GM19035 (cell line): ENCODE data around the gene KIAA0825.

Experiments
- ATAC-seq: cut with Tn5 transposase; IDR thresholded peaks from one replicate; pipeline ENCODE4 v1.9.1; 2021; ENCODE audit not compliant: unreplicated experiment

KIAA0825 gene, protein sequence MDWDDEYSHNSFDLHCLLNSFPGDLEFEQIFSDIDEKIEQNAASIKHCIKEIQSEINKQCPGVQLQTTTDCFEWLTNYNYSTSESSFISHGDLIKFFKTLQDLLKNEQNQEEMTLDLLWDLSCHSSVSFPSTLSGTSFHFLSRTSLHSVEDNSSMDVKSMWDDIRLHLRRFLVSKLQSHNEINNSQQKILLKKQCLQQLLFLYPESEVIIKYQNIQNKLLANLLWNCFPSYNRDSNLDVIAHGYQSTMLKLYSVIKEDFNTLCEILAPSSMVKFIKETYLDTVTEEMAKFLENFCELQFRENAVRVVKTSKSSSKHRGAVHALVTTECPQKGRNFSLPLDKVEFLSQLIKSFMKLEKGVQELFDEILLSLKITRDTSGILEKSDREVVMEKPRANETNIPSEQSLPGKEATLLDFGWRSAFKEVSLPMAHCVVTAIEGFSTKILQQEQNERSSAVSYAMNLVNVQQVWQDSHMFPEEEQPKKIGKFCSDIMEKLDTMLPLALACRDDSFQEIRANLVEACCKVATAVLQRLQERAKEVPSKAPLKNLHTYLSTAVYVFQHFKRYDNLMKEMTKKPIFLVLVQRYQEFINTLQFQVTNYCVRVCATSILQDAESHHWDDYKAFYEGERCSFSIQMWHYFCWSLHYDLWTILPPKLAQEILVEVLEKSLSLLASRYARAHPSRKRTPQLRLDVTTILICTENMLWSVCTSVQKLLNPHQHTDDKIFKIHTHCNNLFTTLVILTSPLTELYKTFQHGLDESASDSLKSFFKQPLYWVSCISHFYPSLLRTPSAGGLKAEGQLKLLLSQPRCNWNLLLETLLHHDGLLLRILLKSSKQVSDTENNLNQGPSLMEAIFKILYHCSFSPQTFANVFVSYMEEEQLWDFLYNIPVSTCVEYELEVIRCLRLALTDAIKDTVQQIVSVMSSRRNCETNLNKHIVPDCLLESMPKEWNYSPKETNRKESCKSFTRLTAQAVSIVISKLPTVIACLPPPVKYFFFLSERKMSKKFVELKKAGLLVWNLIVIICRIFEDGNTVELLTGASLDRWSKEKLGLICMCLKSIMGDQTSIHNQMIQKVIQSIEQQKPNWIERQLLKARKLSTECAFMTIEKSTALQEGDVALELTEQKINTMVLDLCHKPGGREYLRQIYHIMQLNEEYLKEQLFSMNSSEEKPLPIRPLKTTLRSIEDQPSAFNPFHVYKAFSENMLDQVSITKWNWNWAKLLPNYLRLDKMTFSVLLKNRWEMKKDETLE (N-terminal part only)

DNA sequence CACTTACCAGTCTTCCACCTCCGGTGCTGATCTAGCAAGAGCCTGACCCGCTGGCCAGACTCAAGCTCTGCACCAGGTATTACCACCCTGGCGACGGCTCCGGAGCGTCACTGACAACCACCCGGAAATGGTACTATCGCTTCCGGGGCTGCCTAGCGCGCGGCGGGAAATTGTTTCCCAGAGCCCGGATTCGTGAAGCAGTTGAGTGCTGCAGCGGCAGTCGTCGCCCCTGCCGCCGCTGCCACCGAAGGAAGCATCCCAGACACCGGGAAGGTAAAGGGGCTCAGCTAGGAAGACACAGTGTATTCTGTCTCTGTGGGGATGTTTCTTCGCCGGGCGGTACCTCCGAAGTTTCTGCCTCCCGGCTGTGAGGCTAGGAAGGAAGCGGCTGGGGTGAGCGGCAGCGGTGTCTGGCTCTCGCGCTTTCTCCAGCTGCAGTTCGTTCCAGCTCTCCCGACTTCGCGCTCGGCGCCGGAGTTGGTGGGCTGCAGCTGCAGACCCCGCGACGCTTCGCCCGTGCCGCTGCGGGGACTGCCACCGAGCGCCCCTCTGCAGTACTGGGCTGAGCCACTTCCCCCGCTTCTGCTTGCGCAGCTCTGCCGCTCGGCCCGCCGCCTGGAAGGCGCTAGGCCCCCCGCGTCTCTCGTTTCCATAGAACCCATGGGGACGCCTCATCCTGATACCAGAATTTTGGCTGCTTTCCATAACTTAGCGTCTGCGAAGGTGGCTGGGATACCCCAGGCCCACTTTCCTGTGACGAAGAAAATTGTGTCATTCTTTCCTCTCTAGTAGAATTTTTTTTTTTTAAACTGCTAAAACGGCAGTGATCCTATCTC is at the start of gene KIAA0825, which contains the start of gene SLF1:
Gene KIAA0825, minus strand, starts transcription at position 112 of the 836 bp plus-strand sequence. CDS start 81,478 bp downstream, outside the sequence.
Gene SLF1, plus strand, starts transcription at position 177 of the 836 bp plus-strand sequence. CDS start 10,142 bp downstream, outside the sequence.
- peak; percentile 98 for ATAC-seq

DNA sequence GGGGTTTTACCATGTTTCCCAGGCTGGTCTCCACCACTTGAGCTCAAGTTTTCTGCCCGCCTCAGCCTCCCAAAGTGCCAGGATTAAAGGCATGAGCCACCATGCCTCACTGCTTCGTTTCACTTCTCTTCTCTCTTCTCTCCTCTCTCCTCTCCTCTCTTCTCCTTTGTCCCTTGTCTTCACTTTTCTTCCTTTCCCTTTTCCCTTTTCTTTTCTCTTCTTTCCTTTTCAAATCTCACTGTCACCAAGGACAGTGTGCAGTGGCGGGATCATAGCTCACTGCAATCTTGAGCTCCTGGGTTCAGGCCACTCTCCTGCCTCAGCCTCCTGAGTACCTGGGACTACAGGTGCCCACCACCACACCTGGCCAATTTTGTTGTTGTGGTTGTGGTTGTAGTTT is 49.5 kb upstream of the KIAA0825 start:
- ATAC-seq, result no peak

DNA sequence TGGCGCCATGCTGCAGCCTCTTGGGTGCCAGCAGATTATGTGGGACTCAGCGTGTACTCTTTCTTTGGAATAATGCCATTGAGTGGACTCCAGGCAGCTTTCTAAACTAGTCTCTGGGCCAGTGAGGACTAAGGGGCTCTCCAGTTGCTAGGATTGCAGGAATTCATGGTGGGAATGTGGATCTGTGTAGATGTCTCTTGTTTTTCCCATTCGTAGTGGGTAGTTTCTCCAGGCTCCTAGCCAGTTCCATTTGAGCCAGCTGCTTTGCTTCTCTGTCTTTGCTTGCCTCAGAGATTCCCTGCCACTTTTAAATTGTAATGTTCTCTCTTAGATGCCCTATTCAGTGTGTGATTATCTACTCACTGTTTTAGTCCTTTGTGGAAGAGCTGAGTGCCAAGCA is 42.7 kb upstream of the KIAA0825 start:
- no peak for ATAC-seq

DNA sequence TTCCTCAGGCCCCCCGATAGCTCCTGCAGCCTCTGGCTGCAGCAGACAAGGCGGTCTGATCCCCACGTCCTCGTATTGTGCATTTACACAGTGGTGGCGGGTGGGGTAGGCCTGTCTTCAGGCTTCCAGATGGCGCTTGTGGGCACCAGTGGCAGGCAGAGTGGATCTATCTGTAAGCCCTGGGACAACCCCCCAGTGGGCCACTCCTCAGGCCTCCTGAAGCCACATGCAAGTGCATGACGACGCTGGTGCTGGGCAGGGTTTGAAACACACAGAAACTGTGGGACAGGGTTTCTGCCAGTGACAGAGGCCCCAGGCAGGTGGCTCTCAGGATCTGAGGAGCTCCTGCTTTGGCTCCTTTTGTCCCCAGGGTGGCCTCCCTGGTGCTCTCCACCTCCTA is 42.1 kb upstream of the KIAA0825 start:
- ATAC-seq, result no peak

DNA sequence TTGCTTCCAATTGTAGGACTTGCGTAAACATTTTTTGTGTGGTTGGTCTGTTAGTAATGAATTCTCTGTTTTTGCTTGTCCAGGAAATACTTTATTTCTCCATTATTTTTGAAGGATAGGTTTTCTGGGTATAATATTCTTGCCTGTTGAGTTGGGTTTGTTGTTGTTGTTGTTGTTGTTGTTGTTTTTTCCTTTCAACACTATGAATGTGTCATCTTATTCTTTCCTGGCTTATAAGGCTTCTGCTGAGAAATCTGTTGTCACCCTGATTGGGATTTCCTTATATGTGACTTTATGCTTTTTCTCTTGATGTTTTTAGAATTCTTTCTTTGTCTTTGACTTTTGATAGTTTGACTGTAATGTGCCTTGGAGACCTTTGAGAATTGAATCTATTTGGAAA is 39.9 kb upstream of the KIAA0825 start:
- no peak for ATAC-seq

DNA sequence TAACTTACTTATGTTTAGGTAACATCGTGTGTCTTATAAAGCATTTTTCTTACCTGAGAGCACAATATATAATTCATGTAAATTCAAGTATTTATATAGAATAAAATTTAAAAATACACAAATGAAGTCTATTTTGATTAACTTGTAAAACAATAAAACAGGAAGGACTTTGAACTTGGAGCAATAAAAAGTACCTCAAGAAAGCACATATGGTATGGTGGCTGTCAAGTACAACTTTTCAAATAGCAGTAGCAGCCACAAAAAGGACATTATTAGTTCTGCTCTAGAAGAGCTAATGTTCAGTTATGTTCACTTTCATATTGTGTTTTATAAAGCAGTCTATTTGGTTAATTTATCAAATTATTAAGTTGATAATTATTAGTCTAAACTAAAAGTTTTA is 31.5 kb upstream of the KIAA0825 start:
- ATAC-seq, result no peak

DNA sequence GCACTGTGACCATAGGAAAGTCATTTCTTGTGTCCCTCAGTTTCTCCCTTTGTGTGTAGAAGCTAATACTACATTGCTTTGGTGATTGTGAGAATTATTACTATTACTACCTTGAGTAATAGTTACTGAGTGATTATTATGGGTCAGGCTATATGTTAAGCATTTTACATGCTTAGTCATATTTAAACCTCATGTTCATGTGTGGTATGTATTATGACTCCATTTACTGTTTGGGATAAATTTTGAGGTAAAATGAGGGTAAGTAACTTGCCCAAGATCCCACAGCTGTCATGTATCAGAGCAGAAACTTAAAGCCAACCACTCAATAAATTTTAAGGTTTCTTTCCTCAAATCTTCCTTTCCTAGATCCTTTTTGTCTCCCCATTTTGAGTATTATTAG is 28.4 kb upstream of the KIAA0825 start:
- no peak for ATAC-seq

DNA sequence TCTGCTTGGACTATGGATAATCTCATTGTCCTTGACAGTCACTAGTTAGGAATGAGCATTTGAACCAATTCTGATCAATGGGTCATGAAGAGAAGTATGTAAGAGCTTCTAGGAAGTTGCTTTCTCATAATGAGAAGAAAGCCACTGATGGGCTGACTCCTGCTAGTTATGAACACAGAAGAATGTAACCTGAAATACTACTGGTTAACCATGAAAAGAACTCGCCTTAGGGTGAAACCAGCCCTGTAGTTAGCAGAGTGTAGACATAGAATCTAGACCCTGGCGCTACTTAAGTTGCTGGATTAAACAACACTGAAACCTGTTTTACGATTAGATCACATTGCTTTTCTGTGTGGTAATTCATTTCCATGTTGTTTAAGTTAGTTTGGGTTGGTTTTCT is 26.6 kb upstream of the KIAA0825 start:
- no peak for ATAC-seq

DNA sequence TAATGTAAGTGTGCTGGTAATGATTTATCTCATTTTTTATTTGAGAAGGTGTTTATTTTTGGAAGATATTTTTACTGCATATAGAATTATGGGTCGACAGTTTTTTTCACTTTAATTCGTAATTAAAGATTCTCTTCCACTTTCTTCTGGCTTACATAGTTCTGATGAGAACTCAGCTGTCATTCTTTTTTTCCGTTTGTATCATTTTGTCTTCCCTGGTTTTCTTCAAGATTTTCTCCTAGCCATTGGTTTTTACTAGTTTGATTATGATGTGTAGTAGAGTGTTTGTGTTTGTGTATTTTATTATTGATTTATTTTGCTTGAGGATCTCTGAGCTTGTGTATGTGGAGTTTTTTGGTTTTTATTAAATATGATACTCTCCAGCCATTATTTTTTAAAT is 21.8 kb upstream of the KIAA0825 start:
- ATAC-seq, result no peak

DNA sequence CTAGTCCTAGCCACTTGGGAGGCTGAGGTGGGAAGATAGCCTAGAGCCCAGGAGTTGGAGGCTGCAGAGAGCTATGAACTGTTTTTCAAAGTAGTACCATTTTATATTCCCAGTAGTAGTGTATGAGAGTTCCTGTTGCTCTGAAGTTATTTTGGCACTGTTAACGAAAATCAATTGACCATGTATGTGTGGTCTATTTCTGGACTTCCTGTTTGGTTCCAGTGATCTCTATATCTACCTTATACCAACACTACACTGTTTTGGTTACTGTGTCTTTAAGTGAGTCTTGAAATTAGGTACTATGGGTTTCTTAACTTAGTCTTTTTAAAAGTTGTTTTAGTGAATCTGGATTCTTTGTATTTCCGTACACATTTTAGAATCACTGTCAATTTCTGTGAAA is 13.6 kb upstream of the KIAA0825 start:
- peak; percentile 96 for ATAC-seq

DNA sequence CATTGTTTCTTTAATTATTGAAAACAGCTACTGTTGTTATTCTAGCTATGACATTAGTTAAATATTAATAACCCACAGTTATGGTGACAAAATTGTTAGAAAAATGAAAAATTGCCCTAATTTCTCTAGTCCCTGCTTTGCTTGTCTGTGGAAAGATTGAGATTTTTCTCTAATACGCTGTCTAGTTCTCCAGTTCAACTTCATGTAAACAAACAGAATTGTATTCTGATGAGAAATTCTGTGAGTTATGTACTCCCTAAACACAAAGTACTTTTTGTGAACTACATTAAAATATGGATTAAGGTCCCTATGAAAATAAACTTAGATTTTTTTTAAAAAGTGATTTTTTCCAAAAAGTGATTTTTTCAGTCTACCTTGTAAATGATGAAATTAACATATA is 8.8 kb upstream of the KIAA0825 start:
- no peak for ATAC-seq

DNA sequence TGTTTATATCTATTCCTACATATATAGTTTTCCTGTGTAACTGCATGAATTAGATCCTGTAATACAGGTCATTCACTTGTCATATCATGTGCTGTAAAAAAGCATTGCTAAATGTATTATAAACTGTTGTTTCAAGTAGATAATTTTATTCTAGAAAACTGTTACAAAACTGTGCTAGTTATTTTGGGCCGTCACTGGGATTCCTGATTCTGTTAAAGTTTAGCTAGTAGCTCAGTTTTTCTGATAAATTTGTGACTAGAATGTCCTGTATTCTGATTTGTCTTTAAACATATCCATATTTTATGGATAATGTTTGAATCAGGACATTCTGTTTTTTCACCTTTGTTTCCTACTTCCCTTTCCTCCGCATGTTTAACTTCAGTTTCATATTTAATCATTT is 5.5 kb upstream of the KIAA0825 start:
- ATAC-seq, result no peak

DNA sequence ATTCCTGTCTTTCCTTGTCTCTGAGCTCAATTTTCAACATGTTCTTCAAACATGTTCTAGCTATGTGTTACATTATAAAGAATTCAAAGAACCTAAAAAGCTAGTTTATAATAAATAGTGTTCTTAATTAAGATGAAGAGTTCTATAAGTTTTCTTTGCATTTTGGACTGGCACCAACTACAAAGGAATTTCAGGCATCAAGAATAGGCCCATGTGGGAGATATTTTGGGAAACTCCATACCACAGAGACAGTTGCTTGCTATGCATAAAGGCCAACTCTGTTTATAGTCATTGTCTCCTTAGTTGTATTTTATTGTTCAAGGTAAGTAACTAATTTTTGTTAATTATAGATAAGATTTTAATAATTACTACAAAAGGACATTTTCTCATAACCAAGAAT is 4.6 kb upstream of the KIAA0825 start:
- no peak for ATAC-seq

DNA sequence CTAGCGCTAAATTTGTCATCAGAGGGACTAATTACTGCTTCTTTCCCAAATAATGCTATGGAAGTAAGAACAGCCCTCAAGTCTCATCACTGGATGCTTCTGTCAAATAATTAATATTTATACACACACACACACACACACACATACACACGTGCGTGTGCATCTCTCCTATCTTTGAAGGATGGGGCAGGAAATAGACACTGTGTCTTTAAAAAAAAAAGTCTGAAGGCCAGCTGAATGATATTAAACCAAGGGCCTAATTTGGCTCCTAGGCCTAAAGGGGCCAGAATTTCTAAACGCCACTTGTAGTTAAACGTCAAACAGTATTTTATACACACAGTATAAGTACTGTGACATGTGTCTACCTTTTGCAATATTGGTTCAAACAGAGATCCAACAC is 3.4 kb upstream of the KIAA0825 start:
- no peak for ATAC-seq

DNA sequence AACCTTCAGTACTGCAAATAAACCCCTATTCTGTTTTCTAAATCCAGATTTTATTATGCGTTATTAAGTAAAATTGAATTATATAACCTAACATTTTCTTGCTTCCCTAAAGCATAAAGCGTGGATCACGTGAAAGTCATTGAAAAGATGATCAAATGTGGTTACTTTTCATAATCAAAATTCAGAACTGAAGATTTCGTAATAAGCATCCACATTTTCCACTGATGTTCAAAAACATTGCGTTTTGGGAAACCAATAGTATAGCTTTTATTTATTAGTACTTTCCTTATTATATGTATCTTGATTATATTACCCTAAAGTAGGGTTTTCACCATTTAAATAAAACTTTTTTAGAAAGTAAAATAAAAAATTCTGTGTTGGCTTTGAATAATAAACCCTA is 1.9 kb upstream of the KIAA0825 start:
- ATAC-seq, result no peak

DNA sequence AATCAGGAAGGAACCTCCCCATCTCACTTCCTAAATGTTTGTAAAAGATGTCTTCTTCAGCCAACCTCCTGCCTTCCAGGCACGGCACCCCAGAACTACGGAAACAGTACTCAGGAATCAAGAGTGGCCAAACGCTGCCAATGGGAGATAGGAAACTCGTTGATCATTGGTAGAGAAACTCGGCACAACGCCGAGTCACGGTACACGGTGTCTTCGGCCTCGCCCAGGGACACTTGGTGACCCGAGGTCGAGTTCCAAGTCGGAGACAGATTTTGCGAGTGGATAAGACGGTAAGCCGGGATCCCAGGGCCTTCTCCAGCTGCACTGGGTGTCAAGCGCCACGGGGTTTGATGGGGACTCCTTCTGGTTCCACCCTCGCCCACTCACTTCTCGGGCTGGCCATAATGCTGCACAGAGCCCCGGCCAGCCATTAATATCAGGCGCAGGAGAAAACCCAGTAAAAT is 343 bp downstream of the KIAA0825 start:
- peak; percentile 32 for ATAC-seq

DNA sequence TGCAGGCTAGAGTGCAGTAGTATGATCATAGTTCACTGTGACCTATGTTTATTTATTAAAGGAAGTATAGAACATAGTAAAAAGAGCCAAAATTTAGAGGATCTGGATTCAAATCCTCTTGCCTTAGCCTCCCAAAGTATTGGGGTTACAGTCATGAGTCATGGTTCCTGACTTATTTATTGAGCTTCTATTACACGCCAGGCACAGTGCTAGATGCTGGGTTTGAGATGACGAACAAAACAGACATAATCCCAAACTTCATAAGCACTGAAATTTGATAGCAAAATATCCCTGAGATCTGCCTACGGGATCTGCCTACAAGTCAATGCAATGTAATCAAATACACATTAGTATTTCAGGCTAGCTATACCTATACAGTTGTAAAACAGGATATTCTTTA is 2.5 kb downstream of the KIAA0825 start:
- no peak for ATAC-seq

DNA sequence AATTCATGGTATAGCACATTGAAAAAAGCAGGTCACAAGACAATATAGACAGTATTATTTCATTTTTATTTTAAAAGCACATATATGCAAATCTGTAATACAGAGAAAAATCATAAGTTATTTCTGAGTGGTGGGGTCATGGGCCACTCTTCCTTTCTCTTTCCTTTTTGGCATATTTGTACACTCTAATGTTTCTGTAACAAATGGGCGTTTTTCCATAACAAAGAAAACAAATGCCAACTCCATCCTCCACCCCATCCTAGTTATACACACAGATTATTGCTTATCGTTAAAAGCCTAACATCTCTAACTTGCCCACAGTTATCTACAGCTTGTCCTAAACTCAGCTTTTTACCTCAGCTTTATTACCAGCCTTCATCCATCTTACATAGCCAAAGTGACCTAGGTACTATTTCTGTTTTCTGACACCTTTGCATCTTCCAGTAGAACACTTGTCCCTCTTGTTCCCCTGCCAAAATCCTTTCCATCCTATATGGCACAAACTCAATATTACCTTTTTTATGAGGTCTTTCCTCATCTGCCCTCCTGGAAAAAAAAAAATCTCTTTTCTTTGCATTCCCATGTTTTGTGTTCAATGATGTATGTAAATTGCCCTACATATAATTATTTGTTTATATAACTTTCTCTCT is 4.1 kb downstream of the KIAA0825 start:
- no peak for ATAC-seq

DNA sequence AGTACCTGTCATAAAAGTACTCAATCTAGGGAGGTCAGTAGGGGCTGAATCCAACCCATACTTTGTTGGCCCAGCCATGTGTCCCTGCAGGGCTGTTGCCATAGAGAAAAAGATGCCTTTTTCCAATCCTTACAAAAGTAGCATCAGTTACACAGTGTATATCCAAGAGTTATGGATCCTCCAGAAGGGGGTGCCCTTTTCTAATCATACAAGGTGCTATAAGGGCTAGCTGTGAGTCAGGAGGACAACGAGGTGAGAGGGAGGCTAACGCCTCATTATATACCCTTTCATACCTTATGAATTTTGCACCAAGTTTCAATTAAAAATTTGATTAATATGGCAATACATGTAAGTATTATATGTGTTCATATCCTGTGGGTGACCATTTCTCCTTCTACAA is 4.8 kb downstream of the KIAA0825 start:
- ATAC-seq, result no peak
